K562 (cell line): ENCODE measurements around the gene SACS.

ENCODE experiments used
- CTCF ChIP-seq, 3 experiments: IDR thresholded peaks in 2 of 3; conservative IDR thresholded peaks in 1 of 3; 2 replicates each; pipeline ENCODE4 v1.5.1; 2011 to 2012; ENCODE audit warnings: low read length in 3 of 3, mild to moderate bottlenecking in 3 of 3, control low read depth in 2 of 3, improper control_type of control experiment in 1 of 3, inconsistent platforms in 1 of 3, low read depth in 1 of 3, mixed read lengths in 1 of 3, moderate library complexity in 1 of 3; ENCODE audit not compliant: insufficient read depth in 2 of 3
- DPF2 ChIP-seq: fragments of 450-650 bp; IDR thresholded peaks from 2 replicates; pipeline ENCODE4 v1.6.1; 2016
- MAZ ChIP-seq, 2 experiments: fragments of 450-650 bp in 1 of 2; sonication (generic) in 1 of 2; formaldehyde crosslinking; IDR thresholded peaks in 1 of 2; conservative IDR thresholded peaks in 1 of 2; 2 replicates each; pipeline versions ENCODE4 v1.4.0 to v1.5.0; 2020; ENCODE audit warnings: mild to moderate bottlenecking in 1 of 2, missing genetic modification reagents in 1 of 2
- MYC ChIP-seq, 2 experiments: fragments of 250-450 bp in 1 of 2; sonication (Bioruptor Pico) in 1 of 2; IDR thresholded peaks; 2 replicates each; pipeline versions ENCODE4 v1.5.1 to v1.6.1; 2012 to 2021; ENCODE audit warnings: low read depth in 2 of 2, borderline replicate concordance in 1 of 2, improper control_type of control experiment in 1 of 2, low read length in 1 of 2, mild to moderate bottlenecking in 1 of 2, moderate library complexity in 1 of 2
- RAD51 ChIP-seq: fragments of 450-650 bp; IDR thresholded peaks from 2 replicates; pipeline ENCODE4 v1.7.1; 2016; ENCODE audit warnings: low read depth, mild to moderate bottlenecking, borderline replicate concordance
- RFX5 ChIP-seq: IDR thresholded peaks from 2 replicates; pipeline ENCODE4 v1.6.1; 2011; ENCODE audit warnings: low read depth, mild to moderate bottlenecking, improper control_type of control experiment, low read length
- SUPT5H ChIP-seq: fragments of 450-650 bp; IDR thresholded peaks from 2 replicates; pipeline ENCODE4 v1.6.1; 2016
- USF1 ChIP-seq: sonication (generic); formaldehyde crosslinking; IDR thresholded peaks from 2 replicates; pipeline ENCODE4 v1.9.0; 2022; ENCODE audit warnings: mild to moderate bottlenecking, missing genetic modification reagents

- TF ChIP-seq DPF2 (no peak), CTCF (IDR thresholded peaks at IDR 0.05 in 2 of 3, conservative IDR thresholded peaks at IDR 0.05 in 1 of 3; ENCODE audit: insufficient read depth in 2 of 3, low read depth in 1 of 3, low read length in 3 of 3) (no peak), RFX5 (no peak), MYC (IDR thresholded peaks at IDR 0.05; ENCODE audit: low read depth, low read length) (no peak), MYC (CRISPR knock-in tag; IDR thresholded peaks at IDR 0.05; ENCODE audit: borderline replicate concordance, low read depth) (no peak), MAZ (CRISPR knock-in tag; conservative IDR thresholded peaks at IDR 0.05 in 1 of 2, IDR thresholded peaks at IDR 0.05 in 1 of 2) (no peak), USF1 (CRISPR knock-in tag) (no peak), SUPT5H (no peak), RAD51 (no peak)
These were observed 43.6 kb upstream of the SACS start for GRCh38 chr13:23477101-23477500.
